PFSK-1 (cell line): Measurements from ENCODE around the gene CTF1.
A peak's percentile ranks its signal among the peaks of the same experiment; 100 is the strongest.

Experiments
- FOXP2 ChIP-seq: optimal IDR thresholded peaks from 2 replicates; pipeline ENCODE3; 2011; ENCODE audit warnings: borderline replicate concordance, control low read depth, inconsistent platforms; ENCODE audit not compliant: insufficient read depth; ENCODE audit errors: extremely low read length, extremely low read depth
- POLR2AphosphoS5 ChIP-seq: IDR thresholded peaks from 2 replicates; pipeline ENCODE4 v1.6.1; 2012; ENCODE audit warnings: low read depth, mild to moderate bottlenecking, control low read depth, low read length, moderate library complexity
- SIN3A ChIP-seq: IDR thresholded peaks from 2 replicates; pipeline ENCODE4 v1.6.1; 2012; ENCODE audit warnings: mild to moderate bottlenecking, low read length, moderate library complexity, borderline replicate concordance; ENCODE audit not compliant: insufficient read depth
- TAF1 ChIP-seq: IDR thresholded peaks from 2 replicates; pipeline ENCODE4 v1.6.1; 2012; ENCODE audit warnings: low read length, control low read depth, borderline replicate concordance; ENCODE audit not compliant: insufficient read depth
- TF ChIP-seq, protein P1 (sequence below), 2 experiments: IDR thresholded peaks; 2 replicates each; pipeline versions ENCODE4 v1.6.1 to v1.8.0; 2011 to 2012; ENCODE audit warnings: low read depth in 2 of 2, low read length in 2 of 2, control low read depth in 1 of 2, inconsistent platforms in 1 of 2, mild to moderate bottlenecking in 1 of 2, moderate library complexity in 1 of 2; ENCODE audit not compliant: insufficient read depth in 1 of 2

Gene CTF1

DNA sequence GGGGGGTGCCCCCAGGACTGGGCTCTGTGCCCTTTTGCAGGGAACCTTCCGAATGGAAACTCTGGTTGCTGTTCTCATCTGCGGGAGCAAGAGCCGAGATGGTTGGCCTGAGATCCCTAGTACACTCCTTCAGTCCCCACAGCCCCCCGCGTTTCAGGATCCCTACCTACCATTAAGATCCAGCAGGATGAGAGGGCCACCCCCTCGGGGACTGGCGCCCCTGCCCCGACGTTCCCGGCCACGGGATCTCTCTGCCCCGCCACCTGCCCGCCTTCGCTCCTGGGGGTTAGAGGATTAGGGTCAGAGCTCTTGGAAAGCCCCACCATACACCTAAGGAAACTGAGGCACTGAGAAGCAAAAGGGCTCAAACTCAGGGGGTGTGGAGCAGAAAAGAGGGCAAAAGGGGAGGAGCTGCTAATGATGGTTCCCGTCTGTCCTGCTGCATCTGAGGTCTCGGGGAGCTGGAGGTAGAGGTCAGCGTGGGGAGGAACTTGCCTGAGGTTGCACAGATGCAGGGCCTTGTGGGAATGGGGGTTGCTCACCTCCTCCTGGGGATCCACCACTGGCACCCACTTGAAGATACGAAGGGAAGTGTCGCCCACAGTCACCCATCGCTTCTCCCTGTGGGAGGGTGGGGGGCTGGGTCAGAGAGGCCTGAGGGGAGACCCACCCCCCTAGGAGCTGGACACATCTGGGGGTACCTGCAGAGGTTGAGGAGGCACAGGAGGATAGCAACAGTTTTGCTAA, 3.6 kb upstream of the CTF1 start:
- no peak for TF ChIP-seq POLR2AphosphoS5
- TF ChIP-seq, protein P1, sequence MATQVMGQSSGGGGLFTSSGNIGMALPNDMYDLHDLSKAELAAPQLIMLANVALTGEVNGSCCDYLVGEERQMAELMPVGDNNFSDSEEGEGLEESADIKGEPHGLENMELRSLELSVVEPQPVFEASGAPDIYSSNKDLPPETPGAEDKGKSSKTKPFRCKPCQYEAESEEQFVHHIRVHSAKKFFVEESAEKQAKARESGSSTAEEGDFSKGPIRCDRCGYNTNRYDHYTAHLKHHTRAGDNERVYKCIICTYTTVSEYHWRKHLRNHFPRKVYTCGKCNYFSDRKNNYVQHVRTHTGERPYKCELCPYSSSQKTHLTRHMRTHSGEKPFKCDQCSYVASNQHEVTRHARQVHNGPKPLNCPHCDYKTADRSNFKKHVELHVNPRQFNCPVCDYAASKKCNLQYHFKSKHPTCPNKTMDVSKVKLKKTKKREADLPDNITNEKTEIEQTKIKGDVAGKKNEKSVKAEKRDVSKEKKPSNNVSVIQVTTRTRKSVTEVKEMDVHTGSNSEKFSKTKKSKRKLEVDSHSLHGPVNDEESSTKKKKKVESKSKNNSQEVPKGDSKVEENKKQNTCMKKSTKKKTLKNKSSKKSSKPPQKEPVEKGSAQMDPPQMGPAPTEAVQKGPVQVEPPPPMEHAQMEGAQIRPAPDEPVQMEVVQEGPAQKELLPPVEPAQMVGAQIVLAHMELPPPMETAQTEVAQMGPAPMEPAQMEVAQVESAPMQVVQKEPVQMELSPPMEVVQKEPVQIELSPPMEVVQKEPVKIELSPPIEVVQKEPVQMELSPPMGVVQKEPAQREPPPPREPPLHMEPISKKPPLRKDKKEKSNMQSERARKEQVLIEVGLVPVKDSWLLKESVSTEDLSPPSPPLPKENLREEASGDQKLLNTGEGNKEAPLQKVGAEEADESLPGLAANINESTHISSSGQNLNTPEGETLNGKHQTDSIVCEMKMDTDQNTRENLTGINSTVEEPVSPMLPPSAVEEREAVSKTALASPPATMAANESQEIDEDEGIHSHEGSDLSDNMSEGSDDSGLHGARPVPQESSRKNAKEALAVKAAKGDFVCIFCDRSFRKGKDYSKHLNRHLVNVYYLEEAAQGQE (IDR thresholded peaks at IDR 0.05; ENCODE audit: insufficient read depth in 1 of 2, low read depth in 2 of 2, low read length in 2 of 2): no peak
- no peak for TF ChIP-seq SIN3A
- no peak for TF ChIP-seq TAF1
- TF ChIP-seq FOXP2: no peak

DNA sequence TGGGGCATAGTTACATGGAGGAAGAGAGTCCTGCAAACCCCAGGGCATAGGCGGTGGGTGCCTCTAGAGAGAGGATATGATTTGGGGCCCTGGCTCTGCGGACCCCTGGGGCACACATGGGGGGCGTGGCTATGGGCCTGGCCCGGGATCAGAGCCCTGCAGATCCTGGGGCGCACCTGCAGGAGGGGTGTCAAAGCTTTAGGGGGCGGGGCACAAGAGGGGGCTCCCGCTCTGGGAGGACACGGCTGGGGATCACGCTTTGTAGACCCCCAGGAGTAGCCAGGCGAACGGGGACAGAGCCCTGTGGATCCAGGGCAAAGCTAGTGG, 3.0 kb upstream of the CTF1 start:
- TF ChIP-seq, protein P1 (IDR thresholded peaks at IDR 0.05; ENCODE audit: insufficient read depth in 1 of 2, low read depth in 2 of 2, low read length in 2 of 2): no peak
- TF ChIP-seq FOXP2 (no peak), POLR2AphosphoS5 (no peak)

DNA sequence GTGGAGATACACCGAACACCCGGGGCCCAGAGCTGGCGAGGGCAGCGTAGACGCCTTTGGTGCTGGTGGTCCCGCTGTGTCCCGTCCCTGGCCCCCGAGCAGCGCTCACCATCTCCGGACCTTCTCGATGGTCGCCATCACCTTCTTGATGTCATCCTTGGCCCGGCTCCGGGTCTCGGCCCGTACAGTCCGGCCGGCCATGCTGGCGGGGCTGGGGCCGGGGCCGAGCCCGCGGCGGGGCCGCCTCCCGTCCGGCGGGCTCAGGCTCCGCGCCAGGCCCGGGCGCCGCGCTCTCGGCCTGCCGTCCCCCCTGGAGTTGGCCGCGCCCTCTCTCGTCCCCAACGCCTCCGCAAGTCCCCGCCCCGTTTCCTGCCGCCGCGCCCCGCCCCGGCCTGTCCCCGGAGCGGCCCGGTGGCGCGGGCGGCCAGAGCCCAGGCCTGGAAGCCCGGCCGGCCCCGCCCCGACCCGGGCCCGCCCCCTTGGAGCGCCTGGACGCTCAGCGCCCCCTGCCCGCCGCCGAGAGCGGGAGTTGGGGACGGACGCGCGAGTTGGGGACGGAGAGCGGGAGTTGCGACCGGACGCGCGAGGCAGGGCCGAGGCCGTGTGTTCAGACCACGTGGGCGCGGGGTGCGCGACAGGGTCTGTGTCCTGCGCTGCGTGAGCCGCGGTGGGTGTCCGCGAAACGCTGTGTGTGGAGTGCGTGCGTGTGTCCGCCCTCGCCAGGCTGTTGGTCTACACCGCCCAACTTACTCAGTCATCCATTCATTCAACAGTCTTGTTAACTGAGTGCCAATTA, 2.5 kb upstream of the CTF1 start, which contains the start of gene BCL7C:
Gene BCL7C, minus strand, starts transcription at position 334 of the 796 bp plus-strand sequence. Its CDS starts 133 bp downstream, at position 201.
- TF ChIP-seq FOXP2 (peak; percentile 78), SIN3A (peak; percentile 48; the same call in 1 of the 2 replicates), TAF1 (no peak)

DNA sequence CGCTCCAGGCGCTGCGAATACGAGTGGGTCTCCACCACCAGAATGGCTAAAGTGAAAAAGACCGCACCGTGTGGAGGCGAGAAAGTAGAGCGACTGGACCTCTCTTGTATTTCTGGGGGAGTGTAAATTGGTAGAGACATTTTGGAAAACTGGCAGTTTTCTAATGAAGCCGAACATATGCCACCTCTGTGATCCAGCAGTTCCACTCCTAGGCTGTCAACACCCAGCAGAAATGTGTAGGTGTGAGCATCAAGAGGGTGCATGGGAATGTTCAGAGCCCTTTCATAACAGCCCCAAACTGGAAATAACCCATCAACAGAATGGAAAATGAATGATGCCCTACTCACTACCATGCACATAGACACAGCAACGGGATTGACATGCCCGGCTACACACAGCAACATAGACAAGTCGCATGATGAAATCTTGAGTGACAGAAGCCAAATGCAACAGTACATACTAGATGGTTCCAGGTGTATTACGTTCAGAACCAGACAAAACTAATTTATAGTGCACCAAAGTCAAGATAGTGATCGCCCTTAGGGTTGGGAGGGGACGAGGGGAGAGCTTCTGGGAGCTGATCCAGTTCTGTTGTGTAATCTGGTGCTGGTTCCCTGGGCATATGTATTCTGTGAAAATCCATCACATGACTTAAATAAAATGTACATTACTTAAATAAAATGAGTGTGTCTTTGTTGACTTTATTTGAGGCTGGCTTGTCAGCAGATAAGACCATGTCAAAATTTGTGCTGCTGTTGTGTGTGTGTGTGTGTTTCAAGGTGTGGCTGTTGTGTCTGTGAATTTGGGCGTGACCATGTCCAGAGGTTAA, 1.7 kb upstream of the CTF1 start:
- TF ChIP-seq, protein P1 (IDR thresholded peaks at IDR 0.05; ENCODE audit: insufficient read depth in 1 of 2, low read depth in 2 of 2, low read length in 2 of 2): no peak
- TF ChIP-seq POLR2AphosphoS5: no peak
- no peak for TF ChIP-seq SIN3A
- TF ChIP-seq FOXP2: no peak
- TF ChIP-seq TAF1: no peak

DNA sequence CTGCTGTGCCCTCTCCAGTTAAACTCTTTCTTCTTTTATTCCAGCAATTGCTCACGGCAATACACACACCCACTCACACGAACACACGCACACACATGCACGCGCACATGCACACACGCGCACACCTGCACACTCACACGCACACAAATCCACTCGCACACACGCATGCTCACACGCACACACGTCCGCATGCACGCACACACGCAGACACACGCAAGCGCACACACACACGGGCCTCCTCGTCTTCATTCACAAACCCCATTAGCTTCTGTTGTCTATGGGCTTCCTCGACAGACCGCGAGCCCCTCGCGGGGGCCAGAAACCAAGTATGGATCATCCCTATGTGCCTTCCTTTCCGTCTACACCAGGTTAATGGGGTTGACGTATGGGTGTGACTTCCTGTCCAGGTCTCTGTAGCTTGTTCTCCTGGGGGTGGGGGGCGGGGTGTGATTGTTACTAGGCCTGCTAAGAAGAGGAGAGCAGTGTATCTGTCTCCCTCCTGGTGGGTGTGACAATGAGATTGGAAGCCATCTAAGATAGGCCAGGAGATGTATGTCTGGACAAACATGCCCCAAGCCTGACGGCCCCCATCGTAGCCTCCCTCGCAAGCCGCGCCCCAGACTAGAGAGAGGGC, 670 bp upstream of the CTF1 start:
- TF ChIP-seq SIN3A (no peak), POLR2AphosphoS5 (no peak)
